Upper lobe of right lung (tissue), 1 donor: Measurements from ENCODE around the gene HNF4A. TPM values are rescaled to one million over a fixed set of nuclear protein-coding genes. Genes with fewer than 3 reads are reported as not detected.
A peak's percentile ranks its signal among the peaks of the same experiment; 100 is the strongest.

ENCODE experiments used
- ATAC-seq: fragments of 200-7000 bp; cut with Tn5 transposase; one replicate; pipeline ENCODE4 v1.9.1; 2020; ENCODE audit warnings: mild to moderate bottlenecking, moderate library complexity
- DNase-seq: peaks from one replicate; pipeline ENCODE4 v3.0.0-alpha.2; 2020
- H3K27ac ChIP-seq: fragments of 200-600 bp; one replicate; pipeline ENCODE4 v1.8.0; 2022
- H3K27me3 ChIP-seq: fragments of 200-600 bp; one replicate; pipeline ENCODE4 v1.8.0; 2022; ENCODE audit warnings: mild to moderate bottlenecking
- H3K36me3 ChIP-seq: fragments of 200-600 bp; one replicate; pipeline ENCODE4 v1.8.0; 2022
- H3K4me1 ChIP-seq: fragments of 200-600 bp; one replicate; pipeline ENCODE4 v1.8.0; 2022
- H3K4me3 ChIP-seq: fragments of 200-600 bp; one replicate; pipeline ENCODE4 v1.8.0; 2022; ENCODE audit warnings: mild to moderate bottlenecking
- H3K9me3 ChIP-seq: fragments of 200-600 bp; one replicate; pipeline ENCODE4 v1.8.0; 2022
- intact Hi-C: fragments of 100-400 bp; cut with DNase I; formaldehyde crosslinking; loops from one replicate; pipeline ENCODE4 v1.11.0; 2022
- total RNA-seq: library from RNA; stranded (reverse); fragmentation: NEBNext Ultra II Directional; extraction: Animal tissue kit (Norgen Biotek cat#: 25700); gene quantifications from one replicate; pipeline ENCODE4 v1.2.1, GENCODE V29; 2021
- TF ChIP-seq, protein P1 (sequence below): fragments of 200-600 bp; IDR thresholded peaks from one replicate; pipeline ENCODE4 v1.8.0; 2022; ENCODE audit warnings: antibody characterized with exemption
- donor health status: DM: no; HTN: yes; CAD: no; lungs with severe emphysema.

HNF4A gene
- total RNA-seq, 1 donor from 2014 or later = 0.20 TPM

DNA sequence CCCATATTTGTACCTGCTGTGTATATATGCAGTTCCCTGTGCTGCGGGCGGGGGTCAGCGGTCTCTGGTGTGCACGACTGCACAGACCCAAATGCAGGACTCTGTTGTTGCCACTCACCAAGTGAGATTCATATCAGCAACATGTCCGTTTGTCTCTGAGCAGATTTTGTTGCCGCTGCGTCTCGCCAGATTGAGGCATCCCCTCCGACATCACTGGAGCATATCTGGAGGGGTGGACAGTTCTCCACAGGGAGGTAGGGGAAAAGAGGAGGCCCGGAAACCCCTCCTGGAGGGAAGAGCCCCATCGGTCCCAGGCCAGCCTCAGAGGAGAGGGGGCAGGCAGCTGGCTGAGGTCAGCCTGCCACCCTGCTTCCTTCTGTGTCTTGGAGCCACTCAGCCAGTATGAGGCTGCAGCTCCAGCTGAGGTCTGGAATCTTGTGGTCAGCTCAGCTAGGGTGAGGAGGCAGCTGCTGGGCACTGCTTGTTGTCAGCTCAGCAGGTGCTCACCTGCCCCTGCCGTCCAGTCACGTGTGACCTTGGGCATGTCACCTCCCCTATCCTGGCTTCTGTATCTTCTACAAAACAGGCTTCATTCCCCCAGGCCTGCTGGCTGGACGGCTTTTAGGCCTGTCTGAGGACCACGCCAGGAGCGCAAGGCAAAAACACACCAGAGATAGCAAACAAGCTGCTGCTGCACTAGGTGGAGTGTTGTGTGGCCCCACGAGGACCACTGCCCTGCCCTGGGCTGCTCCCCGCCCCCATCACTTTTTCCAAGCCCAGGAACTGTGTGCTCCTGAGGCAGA is 47.1 kb downstream of the HNF4A start:
- Histone ChIP-seq H3K36me3 (no peaks in the 10 kb centered on the region), H3K4me3 (no peak overlapping the region), H3K9me3 (no peaks in the 10 kb centered on the region), H3K4me1 (no peaks in the 10 kb centered on the region), H3K27me3 (no peaks in the 10 kb centered on the region), H3K27ac (no peak overlapping the region)
- DNase-seq = no peak
- ATAC-seq = no peak
- TF ChIP-seq, protein P1, sequence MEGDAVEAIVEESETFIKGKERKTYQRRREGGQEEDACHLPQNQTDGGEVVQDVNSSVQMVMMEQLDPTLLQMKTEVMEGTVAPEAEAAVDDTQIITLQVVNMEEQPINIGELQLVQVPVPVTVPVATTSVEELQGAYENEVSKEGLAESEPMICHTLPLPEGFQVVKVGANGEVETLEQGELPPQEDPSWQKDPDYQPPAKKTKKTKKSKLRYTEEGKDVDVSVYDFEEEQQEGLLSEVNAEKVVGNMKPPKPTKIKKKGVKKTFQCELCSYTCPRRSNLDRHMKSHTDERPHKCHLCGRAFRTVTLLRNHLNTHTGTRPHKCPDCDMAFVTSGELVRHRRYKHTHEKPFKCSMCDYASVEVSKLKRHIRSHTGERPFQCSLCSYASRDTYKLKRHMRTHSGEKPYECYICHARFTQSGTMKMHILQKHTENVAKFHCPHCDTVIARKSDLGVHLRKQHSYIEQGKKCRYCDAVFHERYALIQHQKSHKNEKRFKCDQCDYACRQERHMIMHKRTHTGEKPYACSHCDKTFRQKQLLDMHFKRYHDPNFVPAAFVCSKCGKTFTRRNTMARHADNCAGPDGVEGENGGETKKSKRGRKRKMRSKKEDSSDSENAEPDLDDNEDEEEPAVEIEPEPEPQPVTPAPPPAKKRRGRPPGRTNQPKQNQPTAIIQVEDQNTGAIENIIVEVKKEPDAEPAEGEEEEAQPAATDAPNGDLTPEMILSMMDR = no peak
- intact Hi-C loops = no loop called here

DNA sequence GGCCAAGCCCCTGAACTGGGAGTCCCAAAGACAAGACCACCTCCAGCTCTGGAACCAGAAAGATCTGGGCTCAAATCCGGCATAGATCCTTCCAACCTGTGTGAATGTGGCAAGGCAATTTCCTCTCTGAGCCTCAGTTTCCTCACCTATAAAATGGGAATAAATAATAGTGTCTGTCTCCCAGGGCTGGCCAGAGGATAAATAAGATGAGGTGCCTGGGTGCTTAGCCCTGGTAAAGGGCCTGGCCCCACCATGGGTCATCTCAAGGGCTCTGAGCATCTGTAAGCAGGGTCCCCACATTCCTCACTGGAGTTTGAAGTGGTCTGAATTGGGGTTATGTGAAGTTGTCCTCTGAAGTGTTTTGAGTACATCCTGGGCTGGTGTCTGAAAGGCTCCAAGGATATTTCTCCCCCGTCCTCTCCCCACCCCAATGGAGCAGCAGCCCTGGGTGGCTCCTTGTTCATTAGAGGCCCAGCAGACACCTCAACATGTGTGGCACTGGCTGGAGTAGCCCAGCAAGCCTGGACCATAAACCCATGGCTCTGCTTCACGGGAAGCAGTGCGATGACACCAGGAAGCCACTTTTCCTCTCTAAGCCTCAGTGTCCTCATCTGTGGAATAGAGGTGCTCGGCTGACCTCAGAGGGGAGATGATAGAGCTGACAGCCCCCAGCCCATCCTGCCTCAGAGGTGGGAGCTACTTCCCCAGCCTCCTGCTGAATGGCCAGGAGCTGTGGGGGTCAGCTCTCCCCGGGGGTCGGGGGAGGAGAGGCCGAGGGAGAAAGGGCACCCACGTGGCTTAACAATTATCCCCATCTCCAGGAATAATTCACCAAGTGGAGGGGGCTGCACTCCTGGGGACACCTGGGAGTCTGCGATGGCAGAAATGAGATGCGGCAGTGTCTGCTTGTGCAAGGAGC is 48.0 kb downstream of the HNF4A start:
- Histone ChIP-seq H3K4me1 (no peaks in the 10 kb centered on the region), H3K36me3 (no peaks in the 10 kb centered on the region), H3K27ac (no peak overlapping the region), H3K4me3 (no peak overlapping the region), H3K27me3 (no peaks in the 10 kb centered on the region), H3K9me3 (no peaks in the 10 kb centered on the region)
- TF ChIP-seq, protein P1 = no peak
- intact Hi-C loops = no loop called here
- ATAC-seq = no peak
- no peak for DNase-seq

DNA sequence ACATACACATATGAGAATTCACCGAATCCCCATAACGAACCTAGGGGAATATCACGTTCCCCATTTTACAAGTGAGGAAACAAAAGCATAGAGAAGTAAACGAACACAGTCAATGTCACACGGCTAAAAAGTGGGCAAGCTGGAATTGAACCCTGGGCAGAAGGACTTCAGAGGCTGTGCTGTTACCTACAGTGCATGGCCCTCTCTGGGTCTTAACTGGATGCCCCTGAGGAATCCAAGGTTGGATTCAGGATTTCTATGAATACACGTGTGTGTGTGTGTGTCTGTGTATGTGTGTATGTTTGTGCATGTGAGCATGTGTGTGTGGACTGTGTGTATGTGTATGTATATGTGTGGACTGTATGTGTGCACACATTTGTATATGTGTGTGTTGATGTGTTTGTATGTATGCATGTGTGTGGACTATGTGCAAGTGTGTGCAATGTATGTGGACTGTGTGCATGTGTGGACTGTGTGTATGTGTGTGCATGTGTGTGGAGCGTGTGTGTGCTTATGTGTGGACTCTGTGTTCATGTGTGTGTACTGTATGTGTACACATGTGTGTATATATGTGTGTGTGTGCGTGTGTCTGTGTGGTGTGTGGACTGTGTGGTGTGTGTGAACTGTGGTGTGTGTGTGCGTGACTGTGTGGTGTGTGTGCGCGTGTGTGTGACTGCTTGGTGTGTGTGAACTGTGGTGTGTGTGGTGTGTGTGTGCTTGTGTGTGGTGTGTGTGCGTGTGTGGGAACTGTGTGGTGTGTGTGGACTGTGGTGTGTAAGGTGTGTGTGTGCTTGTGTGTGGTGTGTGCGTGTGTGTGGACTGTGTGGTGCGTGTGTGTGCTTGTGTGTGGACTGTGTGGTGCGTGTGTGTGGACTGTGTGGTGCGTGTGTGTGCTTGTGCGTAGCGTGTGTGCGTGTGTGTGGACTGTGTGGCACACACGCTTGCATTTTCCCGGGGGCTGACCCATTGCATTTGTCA is 49.0 kb downstream of the HNF4A start:
- H3K27ac ChIP-seq = no peak overlapping the region
- no peaks in the 10 kb centered on the region for H3K9me3 ChIP-seq
- DNase-seq = no peak
- no peak overlapping the region for H3K4me3 ChIP-seq
- H3K36me3 ChIP-seq = no peaks in the 10 kb centered on the region
- TF ChIP-seq, protein P1 = no peak
- H3K27me3 ChIP-seq = no peaks in the 10 kb centered on the region
- intact Hi-C loops = no loop called here
- H3K4me1 ChIP-seq = no peaks in the 10 kb centered on the region
- peak; percentile 15 for ATAC-seq

DNA sequence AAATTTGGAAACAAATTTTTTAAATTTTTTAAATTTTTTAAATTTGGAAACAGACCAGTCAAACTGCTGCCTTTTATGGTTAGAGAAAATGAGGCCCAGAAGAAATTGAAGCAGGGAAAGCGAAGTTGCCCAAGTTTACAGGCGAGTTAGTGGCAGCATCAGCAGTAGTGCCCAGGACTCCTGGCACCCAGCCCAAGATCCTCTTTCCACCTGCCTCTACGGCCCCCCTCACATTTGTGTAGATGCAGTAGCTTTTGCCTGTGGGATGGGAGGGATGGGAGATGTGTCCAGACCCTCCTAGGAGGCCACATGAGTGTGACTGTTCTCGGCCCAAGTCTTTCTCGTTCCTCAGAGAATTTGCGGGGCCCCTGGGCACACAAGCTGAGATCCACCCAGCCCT is 49.8 kb downstream of the HNF4A start:
- no peaks in the 10 kb centered on the region for H3K36me3 ChIP-seq
- H3K9me3 ChIP-seq = no peaks in the 10 kb centered on the region
- intact Hi-C loops = no loop called here
- H3K27ac ChIP-seq = no peak overlapping the region
- H3K4me3 ChIP-seq = no peak overlapping the region
- ATAC-seq (no peak), DNase-seq (no peak)
- H3K27me3 ChIP-seq = no peaks in the 10 kb centered on the region
- H3K4me1 ChIP-seq = no peaks in the 10 kb centered on the region
- TF ChIP-seq, protein P1 = no peak
